Forelimb muscle (tissue), 1 donor: Measurements from ENCODE around the gene TLK1. TPM values are rescaled to one million over a fixed set of nuclear protein-coding genes. Genes with fewer than 3 reads are reported as not detected.

Experiments
- DNase-seq: peaks from one replicate; pipeline ENCODE4 v3.0.0-alpha.2; 2013; ENCODE audit warnings: low read depth
- polyA plus RNA-seq: library from polyadenylated mRNA; unstranded; fragments of 120-200 nt; gene quantifications from one replicate; pipeline ENCODE4 v1.2.1, GENCODE V29; 2013; ENCODE audit not compliant: insufficient read length

The TLK1 gene
- polyA plus RNA-seq, 1 donor: 19.0 TPM

DNA sequence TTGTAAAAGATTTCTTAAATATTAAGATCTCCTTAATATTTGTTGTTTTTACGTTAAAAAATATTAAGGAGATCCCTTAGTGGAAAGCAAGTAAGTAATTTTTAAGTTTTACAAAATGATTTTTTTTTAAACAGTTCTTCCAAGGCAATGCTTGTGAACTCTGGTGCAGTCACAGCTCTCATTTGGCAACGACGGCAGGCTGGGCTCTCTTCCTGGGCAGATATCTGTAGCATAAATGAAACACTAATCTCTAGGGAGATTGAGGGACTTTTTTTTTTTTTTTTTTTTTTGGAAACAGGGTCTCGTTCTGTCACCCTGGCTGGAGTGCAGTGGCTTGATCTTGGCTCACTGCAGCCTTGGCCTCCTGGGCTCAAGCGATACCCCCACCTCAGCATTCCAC lies 193.1 kb downstream of the TLK1 start:
- DNase-seq: no peak

DNA sequence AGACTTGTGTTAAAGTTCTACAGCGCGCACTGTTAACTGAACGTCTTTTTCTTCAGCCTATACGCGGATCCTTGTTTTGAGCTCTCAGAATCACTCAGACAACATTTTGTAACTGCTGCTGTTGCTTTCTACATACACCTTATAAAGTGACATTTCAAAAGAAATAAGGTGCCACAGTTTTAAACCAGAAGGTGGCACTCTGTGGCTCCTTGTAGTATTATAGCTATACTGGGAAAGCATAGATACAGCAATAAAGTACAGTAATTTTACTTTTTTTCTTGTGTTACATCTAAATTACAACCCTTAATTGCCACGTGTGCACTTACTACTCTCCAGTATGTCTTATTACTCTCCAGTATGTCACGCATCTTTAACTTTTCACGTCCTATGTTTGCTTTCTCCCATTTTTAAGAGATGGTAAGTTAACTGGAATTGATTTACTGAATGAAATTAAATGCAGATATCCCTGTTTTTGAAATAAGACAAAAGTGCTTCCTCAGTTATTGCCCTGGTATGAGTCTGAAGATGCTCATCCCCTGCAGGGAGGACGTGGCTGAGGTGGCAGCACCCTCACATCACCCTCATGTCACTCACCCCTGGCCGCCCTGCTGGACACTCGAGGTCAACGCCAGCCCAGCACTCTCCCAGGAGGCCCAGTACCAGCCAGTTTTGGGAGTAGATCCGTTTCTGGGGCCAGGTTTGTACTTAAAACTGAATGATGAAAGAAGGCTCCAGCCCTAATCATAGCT lies 193.9 kb downstream of the TLK1 start:
- no peak for DNase-seq

DNA sequence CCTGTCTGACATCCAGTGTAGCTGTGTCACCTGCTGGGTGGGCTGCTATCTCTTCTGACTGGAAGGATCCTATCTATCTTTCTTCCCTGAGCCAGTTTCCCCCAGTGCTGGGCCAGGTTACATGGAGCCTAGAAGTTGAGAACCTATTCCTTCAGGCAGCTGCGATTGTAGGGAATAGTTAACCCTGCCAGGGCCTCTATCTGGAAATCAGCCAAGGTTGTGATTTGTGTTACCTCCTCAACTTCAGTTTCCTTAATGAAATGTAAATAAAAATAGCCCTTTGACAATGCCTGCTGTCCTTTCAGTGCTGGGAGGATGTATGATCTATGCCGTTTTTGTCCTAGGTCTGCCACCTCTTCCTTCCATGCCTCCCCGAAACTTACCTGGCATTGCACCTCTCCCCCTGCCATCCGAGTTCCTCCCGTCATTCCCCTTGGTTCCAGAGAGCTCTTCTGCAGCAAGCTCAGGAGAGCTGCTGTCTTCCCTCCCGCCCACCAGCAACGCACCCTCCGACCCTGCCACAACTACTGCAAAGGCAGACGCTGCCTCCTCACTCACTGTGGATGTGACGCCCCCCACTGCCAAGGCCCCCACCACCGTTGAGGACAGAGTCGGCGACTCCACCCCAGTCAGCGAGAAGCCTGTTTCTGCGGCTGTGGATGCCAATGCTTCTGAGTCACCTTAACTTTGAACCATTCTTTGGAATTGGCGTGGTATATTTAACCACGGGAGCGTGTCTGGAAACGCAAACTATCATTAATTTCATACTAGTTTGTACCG lies 195.1 kb downstream of the TLK1 start:
- no peak for DNase-seq

DNA sequence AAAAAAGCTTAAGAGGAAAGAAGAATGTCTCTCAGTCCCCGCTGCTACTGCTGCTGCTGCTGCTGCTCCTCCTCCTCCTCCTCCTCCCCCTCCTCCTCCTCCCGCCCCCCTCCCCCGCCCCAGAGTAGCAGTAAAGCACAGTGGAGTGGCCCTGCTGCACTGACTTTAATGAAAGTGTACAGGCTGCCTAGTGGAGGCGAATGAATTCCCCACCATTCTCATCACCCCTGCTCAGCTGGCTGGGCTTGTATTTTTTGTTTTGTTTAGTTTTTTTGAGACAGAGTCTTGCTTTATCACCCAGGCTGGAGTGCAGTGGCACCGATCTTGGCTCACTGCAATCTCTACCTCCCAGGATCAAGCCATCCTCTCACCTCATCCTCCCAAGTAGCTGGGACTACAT lies 197.3 kb downstream of the TLK1 start:
- DNase-seq: no peak

DNA sequence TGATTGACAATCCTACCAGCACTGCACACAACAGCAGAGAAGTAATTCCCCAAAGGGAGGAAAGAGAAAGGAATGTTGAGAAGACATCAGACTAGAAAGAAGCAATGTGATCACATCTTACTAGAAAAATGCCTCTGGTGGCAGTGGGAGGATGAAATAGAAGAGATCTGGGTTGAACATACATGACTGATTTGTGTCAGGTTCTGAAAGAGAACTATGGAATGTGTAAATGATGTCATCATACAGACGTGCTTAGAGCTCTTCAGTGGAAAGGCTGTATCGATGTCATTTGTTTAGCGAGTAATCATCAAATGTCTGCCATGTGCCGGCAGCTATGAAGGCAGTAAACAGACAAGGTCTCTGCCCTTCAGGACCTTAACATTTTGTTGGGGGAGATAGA lies 206.8 kb downstream of the TLK1 start:
- no peak for DNase-seq

DNA sequence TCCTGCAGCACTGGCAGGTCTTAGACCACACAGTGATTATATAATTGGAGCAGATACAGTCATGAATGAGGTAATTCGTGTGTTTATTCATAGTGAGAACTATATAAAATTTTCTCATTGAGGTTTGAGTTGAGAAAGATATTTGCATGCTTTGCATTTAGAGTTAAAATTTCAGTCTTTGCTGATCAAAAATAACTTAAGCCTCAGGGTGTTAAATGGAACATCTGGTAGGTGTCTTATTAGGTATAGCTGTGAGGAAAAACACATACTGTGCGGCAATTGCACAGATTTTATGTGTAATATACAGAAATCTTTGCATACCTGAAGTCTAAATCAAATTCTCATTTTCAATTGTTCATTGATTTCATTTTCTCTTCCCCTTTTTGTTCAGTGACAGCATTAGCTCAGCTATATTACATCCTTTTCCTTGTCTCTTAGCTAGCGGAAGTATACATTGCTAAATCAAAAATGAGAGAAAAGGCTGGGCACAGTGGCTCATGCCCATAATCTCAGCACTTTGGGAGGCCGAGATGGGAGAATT lies 210.4 kb downstream of the TLK1 start:
- DNase-seq: no peak

DNA sequence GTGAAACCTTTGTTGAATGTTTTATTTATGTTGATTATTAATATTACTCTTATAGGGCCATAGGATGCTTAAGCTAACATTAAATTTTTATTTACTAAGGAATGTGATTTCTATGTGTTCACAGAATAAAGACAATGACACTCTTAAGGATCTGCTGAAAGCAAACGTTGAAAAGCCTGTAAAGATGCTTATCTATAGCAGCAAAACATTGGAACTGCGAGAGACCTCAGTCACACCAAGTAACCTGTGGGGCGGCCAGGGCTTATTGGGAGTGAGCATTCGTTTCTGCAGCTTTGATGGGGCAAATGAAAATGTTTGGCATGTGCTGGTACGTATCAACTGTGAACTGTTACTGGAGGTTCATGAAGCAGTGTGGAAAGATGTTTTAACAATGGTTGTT lies 211.3 kb downstream of the TLK1 start:
- DNase-seq: no peak

DNA sequence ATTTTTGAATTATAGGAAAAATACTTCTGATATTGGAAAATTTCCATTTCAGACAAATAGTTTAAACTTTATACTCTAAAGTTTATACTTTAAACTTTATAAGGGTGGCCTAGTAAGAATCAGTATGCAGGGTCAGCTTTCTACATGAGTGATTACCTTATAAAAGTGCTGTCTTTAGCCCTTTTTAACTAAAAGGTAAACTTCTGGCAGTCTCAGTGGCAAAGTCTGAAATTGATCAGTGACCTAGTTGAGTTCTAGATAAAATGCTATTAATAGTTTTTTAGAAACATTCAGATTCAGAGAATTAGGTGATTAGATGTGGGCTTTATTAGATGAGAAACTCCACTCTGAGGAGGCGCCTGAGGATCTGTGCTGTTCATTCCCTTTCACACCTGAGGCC lies 216.1 kb downstream of the TLK1 start:
- no peak for DNase-seq

DNA sequence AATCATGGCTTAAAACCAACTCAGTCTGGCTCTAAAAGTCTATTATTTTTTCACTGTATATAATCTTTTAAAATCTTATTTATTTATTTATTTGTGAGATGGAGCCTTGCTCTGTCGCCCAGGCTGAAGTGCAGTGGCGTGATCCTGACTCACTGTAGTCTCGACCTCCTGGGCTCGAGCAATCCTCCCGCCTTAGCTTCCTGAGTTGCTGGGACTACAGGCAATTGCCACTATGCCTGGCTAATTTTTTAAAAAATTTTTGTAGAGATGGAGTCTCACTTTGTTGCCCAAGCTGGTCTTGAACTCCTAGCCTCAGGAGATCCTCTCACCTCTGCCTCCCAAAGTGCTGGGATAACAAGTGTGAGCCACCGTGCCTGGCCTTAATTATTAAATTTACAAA lies 217.1 kb downstream of the TLK1 start:
- no peak for DNase-seq

DNA sequence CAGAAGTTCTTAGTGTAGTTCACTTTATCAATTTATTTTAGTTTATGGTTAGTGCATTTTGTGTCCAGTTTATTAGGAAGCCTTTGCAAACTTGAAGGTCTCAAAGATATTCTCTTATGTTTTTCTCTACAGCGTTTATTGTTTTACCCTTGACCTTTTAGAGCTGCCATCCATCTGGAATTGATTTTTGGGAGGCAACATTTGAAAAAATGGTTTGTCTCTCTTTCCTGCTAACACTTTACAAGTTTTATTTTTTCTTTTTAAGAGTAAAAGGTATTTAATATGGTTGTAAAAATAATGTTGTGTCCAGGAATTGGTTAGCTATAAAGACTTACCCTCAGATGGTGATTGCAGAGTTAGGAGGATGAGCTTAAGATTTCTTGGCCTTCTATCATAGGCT lies 217.7 kb downstream of the TLK1 start:
- no peak for DNase-seq

DNA sequence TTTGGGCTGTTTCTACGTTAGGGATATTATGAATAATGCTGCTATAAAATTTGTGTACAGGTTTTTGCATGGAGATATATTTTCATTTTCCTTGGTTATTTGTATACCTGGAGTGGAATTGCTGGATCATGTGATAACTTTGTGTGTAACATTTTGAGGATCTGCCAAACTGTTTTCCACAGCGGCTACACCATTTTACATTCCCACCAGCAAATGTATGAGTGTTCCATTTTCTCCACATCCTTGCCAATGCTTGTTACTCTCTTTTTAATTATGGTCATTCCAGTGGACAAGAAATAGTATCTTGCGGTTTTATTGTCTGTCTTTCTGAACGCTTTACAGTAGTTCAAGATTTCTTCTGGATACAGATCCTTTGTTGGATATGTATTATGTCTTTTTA lies 218.1 kb downstream of the TLK1 start:
- DNase-seq: no peak

Other genes starting within 250 kb of the TLK1 start
- 61.0 TPM for gene GORASP2, start 231.6 kb downstream of the TLK1 start, polyA plus RNA-seq